Endothelial cell (in vitro differentiated cells): ENCODE data around the gene CDCP2. TPM values are rescaled to one million over a fixed set of nuclear protein-coding genes. Genes with fewer than 3 reads are reported as not detected.

Experiments used
- DNase-seq: peaks from one replicate; pipeline ENCODE4 v3.0.0; 2021; ENCODE audit warnings: low spot score
- H3K27ac Mint-ChIP-seq: one replicate; pipeline ENCODE4 v1.8.0; 2021; ENCODE audit warnings: mixed read lengths, inconsistent platforms; ENCODE audit not compliant: unreplicated experiment
- H3K27me3 Mint-ChIP-seq: one replicate; pipeline ENCODE4 v1.8.0; 2021; ENCODE audit warnings: mild to moderate bottlenecking, moderate library complexity, mixed read lengths, inconsistent platforms; ENCODE audit not compliant: unreplicated experiment
- H3K36me3 Mint-ChIP-seq: one replicate; pipeline ENCODE4 v1.8.0; 2021; ENCODE audit warnings: mild to moderate bottlenecking, low read depth, mixed read lengths, inconsistent platforms; ENCODE audit not compliant: unreplicated experiment
- H3K4me1 Mint-ChIP-seq: one replicate; pipeline ENCODE4 v1.8.0; 2021; ENCODE audit warnings: mild to moderate bottlenecking, mixed read lengths, inconsistent platforms; ENCODE audit not compliant: unreplicated experiment
- H3K4me3 Mint-ChIP-seq: one replicate; pipeline ENCODE4 v1.8.0; 2021; ENCODE audit warnings: mild to moderate bottlenecking, mixed read lengths, inconsistent platforms; ENCODE audit not compliant: unreplicated experiment
- H3K9me3 Mint-ChIP-seq: one replicate; pipeline ENCODE4 v1.8.0; 2021; ENCODE audit warnings: mixed read lengths, inconsistent platforms; ENCODE audit not compliant: unreplicated experiment
- total RNA-seq: library from RNA; stranded (reverse); fragmentation: NEBNext Ultra II Directional; extraction: Animal tissue kit (Norgen Biotek cat#: 25700); gene quantifications from one replicate; pipeline ENCODE4 v1.2.1, GENCODE V29; 2021; ENCODE audit not compliant: unreplicated experiment
- TF ChIP-seq, protein P1 (sequence below): fragments of 200-600 bp; sonication (generic); IDR thresholded peaks from one replicate; pipeline ENCODE4 v1.5.0; 2021; ENCODE audit warnings: antibody characterized with exemption; ENCODE audit not compliant: unreplicated experiment

CDCP2 gene
- total RNA-seq, 1 donor from 2014 or later = 0.36 TPM

DNA sequence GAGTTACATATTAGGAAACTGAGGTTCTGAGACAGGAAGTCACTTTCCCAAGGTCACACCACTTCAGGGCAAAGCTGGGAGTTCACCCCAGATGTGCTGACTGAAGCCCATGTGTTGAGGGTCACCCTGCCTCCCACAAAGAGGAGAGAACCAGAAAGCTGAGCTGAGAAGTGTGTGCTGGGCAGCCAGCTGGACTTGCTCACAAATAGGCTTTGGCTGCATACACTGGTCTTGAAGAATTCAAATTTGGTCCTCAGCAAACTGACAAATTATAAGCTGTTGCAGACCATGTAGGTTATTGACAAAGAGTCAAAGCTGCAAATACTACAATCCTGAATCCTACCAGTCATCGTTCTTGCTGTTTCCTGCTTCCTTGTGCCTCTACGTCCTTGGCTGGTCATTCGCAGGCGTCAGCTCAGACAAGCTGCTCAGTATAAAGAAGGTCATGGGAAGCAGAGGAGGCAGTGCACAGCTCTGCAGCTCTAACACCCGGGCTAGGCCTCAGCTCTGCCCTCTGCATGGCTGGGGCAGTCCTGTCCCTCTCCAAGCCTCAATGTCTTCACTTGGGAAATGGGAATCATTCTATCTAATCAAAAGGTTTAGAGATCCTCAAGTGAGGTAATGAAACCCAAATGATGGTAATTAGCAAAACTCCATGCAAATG is 40.0 kb downstream of the CDCP2 start:
- Mint-ChIP-seq H3K27me3 (no peaks in the 10 kb centered on the region), H3K36me3 (no peaks in the 10 kb centered on the region), H3K27ac (no peak overlapping the region), H3K4me3 (no peak overlapping the region), H3K4me1 (no peaks in the 10 kb centered on the region), H3K9me3 (no peaks in the 10 kb centered on the region)
- DNase-seq = no peak
- TF ChIP-seq, protein P1, sequence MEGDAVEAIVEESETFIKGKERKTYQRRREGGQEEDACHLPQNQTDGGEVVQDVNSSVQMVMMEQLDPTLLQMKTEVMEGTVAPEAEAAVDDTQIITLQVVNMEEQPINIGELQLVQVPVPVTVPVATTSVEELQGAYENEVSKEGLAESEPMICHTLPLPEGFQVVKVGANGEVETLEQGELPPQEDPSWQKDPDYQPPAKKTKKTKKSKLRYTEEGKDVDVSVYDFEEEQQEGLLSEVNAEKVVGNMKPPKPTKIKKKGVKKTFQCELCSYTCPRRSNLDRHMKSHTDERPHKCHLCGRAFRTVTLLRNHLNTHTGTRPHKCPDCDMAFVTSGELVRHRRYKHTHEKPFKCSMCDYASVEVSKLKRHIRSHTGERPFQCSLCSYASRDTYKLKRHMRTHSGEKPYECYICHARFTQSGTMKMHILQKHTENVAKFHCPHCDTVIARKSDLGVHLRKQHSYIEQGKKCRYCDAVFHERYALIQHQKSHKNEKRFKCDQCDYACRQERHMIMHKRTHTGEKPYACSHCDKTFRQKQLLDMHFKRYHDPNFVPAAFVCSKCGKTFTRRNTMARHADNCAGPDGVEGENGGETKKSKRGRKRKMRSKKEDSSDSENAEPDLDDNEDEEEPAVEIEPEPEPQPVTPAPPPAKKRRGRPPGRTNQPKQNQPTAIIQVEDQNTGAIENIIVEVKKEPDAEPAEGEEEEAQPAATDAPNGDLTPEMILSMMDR = no peak

DNA sequence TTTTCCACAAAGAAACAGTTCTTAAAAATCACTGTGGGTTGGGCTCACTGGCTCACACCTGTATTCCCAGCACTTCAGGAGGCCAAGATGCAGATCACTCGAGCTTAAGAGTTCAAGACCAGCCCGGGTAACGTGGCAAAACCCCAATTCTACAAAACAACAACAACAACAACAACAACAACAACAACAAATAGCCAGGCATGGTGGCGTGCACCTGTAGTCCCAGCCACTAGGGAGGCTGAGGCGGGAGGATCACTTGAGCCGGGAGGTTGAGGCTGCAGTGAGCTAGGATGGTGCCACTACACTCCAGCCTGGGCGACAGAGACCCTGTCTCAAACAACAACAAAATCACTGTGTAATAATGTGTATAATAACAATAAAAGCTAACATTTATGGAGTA is 40.8 kb downstream of the CDCP2 start:
- H3K27me3 Mint-ChIP-seq = no peaks in the 10 kb centered on the region
- H3K9me3 Mint-ChIP-seq = no peaks in the 10 kb centered on the region
- H3K36me3 Mint-ChIP-seq = no peaks in the 10 kb centered on the region
- DNase-seq = no peak
- peaks cover 1% of the 10 kb centered on the region for H3K4me1 Mint-ChIP-seq
- TF ChIP-seq, protein P1 = no peak
- H3K27ac Mint-ChIP-seq = no peak overlapping the region
- no peak overlapping the region for H3K4me3 Mint-ChIP-seq

DNA sequence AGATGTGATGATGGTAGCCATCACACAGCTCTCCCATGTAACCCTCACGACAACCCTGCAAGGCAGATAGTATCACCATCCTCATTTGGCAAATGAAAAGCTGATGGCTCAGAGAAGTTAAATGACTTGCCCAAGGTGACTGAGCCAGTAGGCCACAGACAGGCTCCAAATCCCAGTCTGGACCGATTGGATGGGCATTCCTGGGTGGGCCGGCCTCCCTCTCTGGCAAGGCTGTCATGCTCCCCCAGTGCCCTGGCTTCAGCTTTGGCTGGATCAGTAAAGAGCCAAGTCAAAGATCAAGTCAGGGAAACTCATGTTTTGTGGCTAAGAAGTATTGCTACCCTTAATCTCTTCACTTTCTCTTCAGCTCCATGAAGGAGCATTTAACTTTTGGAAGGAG is 41.2 kb downstream of the CDCP2 start:
- peaks cover 3% of the 10 kb centered on the region for H3K4me1 Mint-ChIP-seq
- no peak overlapping the region for H3K27ac Mint-ChIP-seq
- H3K36me3 Mint-ChIP-seq = no peaks in the 10 kb centered on the region
- TF ChIP-seq, protein P1 = no peak
- H3K27me3 Mint-ChIP-seq = no peaks in the 10 kb centered on the region
- H3K4me3 Mint-ChIP-seq = no peak overlapping the region
- DNase-seq = no peak
- no peaks in the 10 kb centered on the region for H3K9me3 Mint-ChIP-seq

DNA sequence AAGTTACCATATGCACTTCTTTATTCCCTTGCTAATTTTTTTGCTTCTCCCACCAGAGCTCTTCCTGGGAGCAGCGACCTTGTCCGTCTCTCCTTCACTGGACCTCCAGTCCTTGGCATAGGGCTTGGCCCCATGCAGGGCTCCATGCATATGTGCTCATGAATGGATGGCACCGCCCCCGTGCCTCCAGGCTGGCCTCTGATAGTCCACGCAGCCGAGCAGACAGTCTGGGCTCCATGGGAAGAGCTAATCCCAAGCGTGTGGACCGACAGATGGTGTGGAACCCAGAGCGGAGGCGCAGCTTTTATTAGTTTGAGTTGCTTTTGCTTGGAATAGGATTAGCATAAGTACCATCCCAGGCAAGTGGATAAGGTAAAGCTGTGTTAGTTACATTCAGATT is 41.8 kb downstream of the CDCP2 start:
- Mint-ChIP-seq H3K9me3 (no peaks in the 10 kb centered on the region), H3K4me3 (no peak overlapping the region), H3K27ac (no peak overlapping the region), H3K36me3 (no peaks in the 10 kb centered on the region), H3K4me1 (peaks cover 3% of the 10 kb centered on the region), H3K27me3 (no peaks in the 10 kb centered on the region)
- TF ChIP-seq, protein P1 = no peak
- no peak for DNase-seq

DNA sequence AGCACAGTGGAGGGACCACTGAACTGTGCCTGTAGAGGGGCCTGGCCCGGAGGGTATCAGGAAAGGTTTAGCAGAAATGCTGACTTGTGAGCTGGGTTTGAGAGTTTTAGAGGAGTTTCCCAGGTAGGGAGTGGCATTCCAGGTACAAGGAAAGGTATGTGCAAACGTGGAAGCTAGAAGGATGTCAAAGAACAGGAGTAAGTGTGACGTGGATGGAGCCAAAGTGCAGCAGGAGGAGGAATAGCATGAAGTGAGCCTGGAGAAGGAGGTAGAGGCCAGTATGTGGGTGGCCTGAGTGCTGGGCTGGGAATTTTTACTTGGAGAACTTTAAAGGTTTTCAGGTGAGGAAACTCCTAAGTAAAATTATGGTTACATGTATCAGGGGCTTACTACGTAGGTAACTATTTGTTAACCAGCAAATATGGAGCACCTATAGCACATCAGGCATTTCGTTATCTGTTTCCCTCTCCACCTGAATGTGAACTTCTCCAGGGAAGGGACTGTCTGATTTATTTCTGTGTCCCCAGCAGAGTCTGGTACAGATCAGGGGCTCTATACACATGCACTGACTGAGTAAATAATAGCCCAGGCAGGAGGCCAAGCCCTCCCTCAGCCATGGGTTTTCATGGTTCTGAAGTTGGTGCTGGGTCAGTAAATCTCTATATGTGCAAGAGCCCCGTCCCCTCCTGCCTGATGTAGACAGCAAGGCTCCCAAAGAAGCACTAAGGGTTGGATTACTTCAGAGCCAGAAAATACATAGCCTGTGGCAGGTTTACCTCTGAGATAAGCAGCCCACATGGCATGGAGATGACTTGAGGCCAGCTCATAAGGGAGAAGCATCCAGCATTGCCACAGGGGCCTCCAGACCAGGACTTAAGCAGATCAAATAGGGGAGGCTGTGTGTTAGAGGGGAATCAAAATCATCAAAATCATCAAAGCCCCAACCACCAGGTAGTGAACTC is 43.4 kb downstream of the CDCP2 start:
- DNase-seq = no peak
- TF ChIP-seq, protein P1 = no peak
- H3K9me3 Mint-ChIP-seq = no peaks in the 10 kb centered on the region
- H3K27me3 Mint-ChIP-seq = no peaks in the 10 kb centered on the region
- no peak overlapping the region for H3K27ac Mint-ChIP-seq
- H3K36me3 Mint-ChIP-seq = no peaks in the 10 kb centered on the region
- no peak overlapping the region for H3K4me3 Mint-ChIP-seq
- H3K4me1 Mint-ChIP-seq = peaks cover 11% of the 10 kb centered on the region
